Pancreas (tissue), 10 donors: ENCODE measurements around the gene SND1. TPM values are rescaled to one million over a fixed set of nuclear protein-coding genes. Genes with fewer than 3 reads are reported as not detected.

Source experiments
- ATAC-seq, 4 donors: fragments of 200-7000 bp; cut with Tn5 transposase; one replicate each; pipeline versions ENCODE4 v1.8.0 to v1.9.1; 2020; ENCODE audit warnings: mild to moderate bottlenecking in 4 of 4, moderate library complexity in 4 of 4
- DNase-seq, 6 donors: peaks; one replicate each; pipeline ENCODE4 v3.0.0-alpha.2; 2020
- FAIRE-seq: peaks from 2 replicates; lab custom pipeline; 2012; peaks lifted over from hg19 to GRCh38; lab: Jason Lieb, UNC
- H3K27ac ChIP-seq, 4 donors: fragments of 200-600 bp; sonication (generic); 1 replicate in 3 of 4; 2 replicates in 1 of 4; pipeline versions ENCODE4 v1.5.0 to v1.8.0; 2020
- H3K27me3 ChIP-seq, 4 donors: fragments of 200-600 bp; one replicate each; pipeline ENCODE4 v1.8.0; 2021
- H3K36me3 ChIP-seq, 3 donors: fragments of 200-600 bp; sonication (generic) in 1 of 3; one replicate each; pipeline versions ENCODE4 v1.5.0 to v1.8.0; 2020 to 2021
- H3K4me1 ChIP-seq, 3 donors: fragments of 200-600 bp; one replicate each; pipeline ENCODE4 v1.8.0; 2021
- H3K4me3 ChIP-seq, 4 donors: fragments of 200-600 bp; sonication (generic) in 2 of 4; one replicate each; pipeline versions ENCODE4 v1.5.0 to v1.8.0; 2020 to 2021
- H3K9me3 ChIP-seq, 4 donors: fragments of 200-600 bp; one replicate each; pipeline ENCODE4 v1.8.0; 2021
- WGBS, 2 donors: extraction: QIAGEN DNeasy Blood & Tissue Kit; methylation state at CpG; one replicate each; pipeline ENCODE4 v1.1.7; 2013; 5-methylcytosine and 5-hydroxymethylcytosine counted together
- intact Hi-C, 3 donors: fragments of 100-400 bp; cut with DNase I; formaldehyde crosslinking; loops; one replicate each; pipeline versions ENCODE4 v1.11.1 to v1.14.2; 2022
- polyA plus RNA-seq, 2 donors: library from polyadenylated mRNA; stranded (reverse); fragments of 200-250 nt; gene quantifications; one replicate each; pipeline ENCODE4 v1.2.3, GENCODE V29; 2013
- total RNA-seq, 6 donors: library from RNA; stranded (reverse); fragmentation: NEBNext Ultra II Directional in 4 of 6; extraction: Animal tissue kit (Norgen Biotek cat#: 25700) in 4 of 6; gene quantifications; one replicate each; pipeline versions ENCODE4 v1.2.1 to v1.2.4, GENCODE V29; 2021 to 2023
- TF ChIP-seq, protein P1 (sequence below), 4 donors: fragments of 200-600 bp; sonication (generic) in 3 of 4; IDR thresholded peaks; one replicate each; pipeline versions ENCODE4 v1.5.0 to v1.8.0; 2021; ENCODE audit warnings: antibody characterized with exemption in 4 of 4
- donor health status: healthy with polysubstance abuse.
- donor health status: DM: no; HTN: no; CAD: no; lungs with moderate emphysema.
- donor health status: DM: no; HTN: no; CAD: no.
- donor health status: control.
- donor health status: control.
- donor health status: Bipolar disorder and iron deficiency.
- donor health status: DM: yes; HTN: yes; CAD: no.
- donor health status: DM: no; HTN: no; CAD: no.
- donor health status: DM: no; HTN: no; CAD: no.
- donor health status: DM: yes; HTN: yes; CAD: no.

SND1 gene
- total and polyA plus RNA-seq, 8 donors, result 84.1 to 308 (median 225) TPM

DNA sequence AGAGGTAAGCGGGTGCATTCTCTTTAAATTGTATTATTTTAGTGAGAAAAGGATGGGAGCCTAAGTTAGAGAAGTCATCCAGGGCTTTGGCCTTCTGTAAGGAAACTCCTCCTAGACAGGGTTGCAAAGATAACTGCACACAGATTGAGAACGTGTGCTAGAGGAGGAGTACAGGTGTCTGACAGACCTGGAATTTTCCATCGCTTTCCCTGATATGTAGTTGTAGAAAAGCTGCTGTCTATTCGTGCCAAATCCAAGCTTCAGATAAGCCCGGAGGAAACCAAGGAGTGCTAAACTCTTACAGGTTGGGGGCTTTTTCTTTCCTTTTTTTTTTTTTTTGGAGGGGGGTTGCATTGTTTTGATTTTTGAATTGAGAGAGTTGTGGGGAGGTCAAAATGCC lies 356.1 kb downstream of the SND1 start:
- ATAC-seq (no peak), DNase-seq (no peak), FAIRE-seq (no peak)
- no peaks in the 10 kb centered on the region for H3K27me3 ChIP-seq
- H3K27ac ChIP-seq, result no peak overlapping the region
- intact Hi-C loops, result no loop called here
- 49 to 58% methylated on average over 5 of the region's 5 CpGs for WGBS, 2 donors
- H3K4me3 ChIP-seq, result no peak overlapping the region
- peaks cover 8 to 37% (median 15%) of the 10 kb centered on the region in 3 donors for H3K4me1 ChIP-seq
- no peaks in the 10 kb centered on the region for H3K9me3 ChIP-seq
- no peaks in the 10 kb centered on the region for H3K36me3 ChIP-seq
- TF ChIP-seq, protein P1, sequence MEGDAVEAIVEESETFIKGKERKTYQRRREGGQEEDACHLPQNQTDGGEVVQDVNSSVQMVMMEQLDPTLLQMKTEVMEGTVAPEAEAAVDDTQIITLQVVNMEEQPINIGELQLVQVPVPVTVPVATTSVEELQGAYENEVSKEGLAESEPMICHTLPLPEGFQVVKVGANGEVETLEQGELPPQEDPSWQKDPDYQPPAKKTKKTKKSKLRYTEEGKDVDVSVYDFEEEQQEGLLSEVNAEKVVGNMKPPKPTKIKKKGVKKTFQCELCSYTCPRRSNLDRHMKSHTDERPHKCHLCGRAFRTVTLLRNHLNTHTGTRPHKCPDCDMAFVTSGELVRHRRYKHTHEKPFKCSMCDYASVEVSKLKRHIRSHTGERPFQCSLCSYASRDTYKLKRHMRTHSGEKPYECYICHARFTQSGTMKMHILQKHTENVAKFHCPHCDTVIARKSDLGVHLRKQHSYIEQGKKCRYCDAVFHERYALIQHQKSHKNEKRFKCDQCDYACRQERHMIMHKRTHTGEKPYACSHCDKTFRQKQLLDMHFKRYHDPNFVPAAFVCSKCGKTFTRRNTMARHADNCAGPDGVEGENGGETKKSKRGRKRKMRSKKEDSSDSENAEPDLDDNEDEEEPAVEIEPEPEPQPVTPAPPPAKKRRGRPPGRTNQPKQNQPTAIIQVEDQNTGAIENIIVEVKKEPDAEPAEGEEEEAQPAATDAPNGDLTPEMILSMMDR (IDR thresholded peaks at IDR 0.05), result no peak

DNA sequence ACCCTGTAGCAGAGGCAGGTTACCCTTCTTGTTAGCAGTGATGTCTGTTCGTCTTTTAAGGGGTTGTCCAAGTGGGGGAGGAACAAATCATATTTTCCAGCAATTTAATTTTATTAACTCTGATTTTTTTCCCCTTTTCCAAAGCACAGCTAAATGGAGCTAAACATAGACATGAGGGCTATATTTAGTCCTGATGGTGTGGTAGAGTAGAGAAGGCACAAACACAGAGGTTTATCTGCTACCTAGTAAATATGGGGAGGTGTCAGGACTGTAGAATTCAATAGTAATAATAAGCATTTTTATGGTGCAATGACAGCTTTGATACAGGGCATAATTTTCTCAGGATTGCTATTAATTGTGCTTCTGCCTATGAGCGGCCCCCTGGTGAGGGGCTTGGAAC lies 356.8 kb downstream of the SND1 start:
- FAIRE-seq, result no peak
- intact Hi-C loops, result no loop called here
- TF ChIP-seq, protein P1 (IDR thresholded peaks at IDR 0.05), result no peak
- H3K27me3 ChIP-seq, result no peaks in the 10 kb centered on the region
- H3K4me1 ChIP-seq, result peaks cover 8 to 31% (median 15%) of the 10 kb centered on the region in 3 donors
- no peak overlapping the region for H3K27ac ChIP-seq
- DNase-seq, result no peak
- H3K9me3 ChIP-seq, result no peaks in the 10 kb centered on the region
- WGBS, 2 donors, result 91 to 100% methylated on average over 2 of the region's 2 CpGs
- no peak overlapping the region for H3K4me3 ChIP-seq
- no peak for ATAC-seq
- no peaks in the 10 kb centered on the region for H3K36me3 ChIP-seq

DNA sequence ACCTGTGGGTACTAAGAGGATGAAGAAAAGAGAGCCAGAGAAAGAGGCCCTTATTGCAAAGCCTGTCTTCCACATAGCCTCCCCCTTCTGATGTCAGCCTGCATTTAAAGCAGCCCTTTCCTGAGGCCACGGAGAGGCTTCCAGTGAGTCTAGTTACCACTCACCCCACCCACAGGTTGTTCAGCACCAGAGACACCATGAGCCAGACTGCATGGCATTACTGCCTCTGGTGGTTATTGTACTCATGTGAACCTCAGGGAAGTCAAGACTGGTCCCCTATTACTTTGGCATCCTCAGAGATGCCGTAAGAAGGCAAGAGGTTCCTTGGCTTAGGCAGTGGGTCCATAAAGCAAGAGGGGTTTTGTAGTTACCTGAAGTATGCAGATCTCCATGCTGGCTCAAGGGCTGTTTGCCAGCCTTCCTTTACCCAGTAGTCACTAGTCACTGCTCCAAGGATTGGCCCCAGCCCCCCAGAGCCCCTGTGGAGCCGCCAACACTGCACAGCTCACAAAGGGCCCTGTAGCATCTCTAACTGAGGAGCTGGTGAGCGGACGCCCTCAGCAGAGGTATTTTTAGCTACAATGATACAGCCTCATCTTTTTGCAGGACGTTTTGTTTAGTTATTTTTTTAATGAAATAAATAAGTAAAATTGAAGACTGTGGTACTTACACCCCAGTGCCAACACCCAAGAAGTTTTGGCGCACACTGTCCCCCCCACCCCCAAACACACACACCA lies 358.6 kb downstream of the SND1 start:
- Histone ChIP-seq H3K27me3 (no peaks in the 10 kb centered on the region), H3K4me1 (peaks cover under 1 to 14% (median 13%) of the 10 kb centered on the region in 3 donors), H3K9me3 (no peaks in the 10 kb centered on the region), H3K27ac (no peak overlapping the region), H3K36me3 (no peaks in the 10 kb centered on the region), H3K4me3 (no peak overlapping the region)
- FAIRE-seq, result no peak
- intact Hi-C loops, result no loop called here
- no peak for DNase-seq
- 83 to 85% methylated on average over 7 of the region's 7 CpGs for WGBS, 2 donors
- ATAC-seq, result peak in 1 of 4 donors; percentile 12
- TF ChIP-seq, protein P1 (IDR thresholded peaks at IDR 0.05), result no peak

DNA sequence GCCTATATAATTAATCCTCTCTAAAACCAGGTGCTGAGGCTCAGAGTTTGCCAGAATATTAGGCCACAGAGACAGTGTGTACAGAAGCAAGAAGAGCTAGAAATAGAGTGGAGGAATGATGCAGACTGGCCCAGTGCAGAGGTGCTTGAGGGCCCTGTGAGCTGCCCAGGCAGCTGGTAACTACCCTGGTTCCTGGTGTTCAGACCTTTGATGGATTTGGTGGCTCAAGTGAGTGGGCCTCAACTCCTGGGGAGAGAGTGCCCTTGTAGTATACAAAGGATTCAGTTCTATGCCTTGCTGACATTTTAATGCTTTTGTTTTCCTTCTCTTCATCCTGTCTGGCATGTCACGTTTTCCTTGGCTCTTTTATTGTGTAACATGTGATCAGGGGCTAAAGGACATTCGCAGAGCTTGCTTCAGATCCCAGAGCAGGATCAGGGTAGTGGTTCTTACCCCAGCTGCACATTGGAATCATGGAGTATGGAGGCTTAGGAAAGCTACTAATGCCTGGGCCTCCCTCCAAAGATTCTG lies 359.2 kb downstream of the SND1 start:
- H3K4me3 ChIP-seq, result no peak overlapping the region
- H3K36me3 ChIP-seq, result no peaks in the 10 kb centered on the region
- ATAC-seq (no peak), DNase-seq (no peak), FAIRE-seq (no peak)
- H3K9me3 ChIP-seq, result no peaks in the 10 kb centered on the region
- TF ChIP-seq, protein P1 (IDR thresholded peaks at IDR 0.05), result no peak
- intact Hi-C loops, result no loop called here
- H3K4me1 ChIP-seq, result peaks cover 0 to 9% (median 8%) of the 10 kb centered on the region in 3 donors
- no peak overlapping the region for H3K27ac ChIP-seq
- no peaks in the 10 kb centered on the region for H3K27me3 ChIP-seq
- 35 to 43% methylated on average over 2 of the region's 2 CpGs for WGBS, 2 donors

DNA sequence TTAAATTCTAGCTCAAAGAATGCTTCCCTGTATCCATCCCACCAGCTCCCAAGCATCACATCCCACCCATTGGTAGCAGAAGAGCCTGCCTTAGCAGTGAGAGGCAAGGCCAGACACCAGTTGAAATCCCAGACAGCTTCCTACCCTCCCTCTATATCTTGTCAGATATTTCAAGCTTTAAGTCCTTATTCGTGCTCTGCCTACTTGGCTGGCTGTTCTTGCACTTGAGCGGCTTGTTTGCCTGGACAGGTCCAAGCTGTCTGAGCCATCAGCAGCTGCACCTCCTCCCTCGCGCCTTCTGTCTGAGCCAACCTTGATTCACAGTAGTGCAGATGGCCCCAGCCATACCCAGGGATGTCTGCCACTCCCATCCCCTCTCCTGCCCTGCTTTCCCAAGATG lies 362.8 kb downstream of the SND1 start:
- intact Hi-C loops, result no loop called here
- no peaks in the 10 kb centered on the region for H3K36me3 ChIP-seq
- DNase-seq, result no peak
- H3K27ac ChIP-seq, result no peak overlapping the region
- no peak for ATAC-seq
- no peak for FAIRE-seq
- TF ChIP-seq, protein P1 (IDR thresholded peaks at IDR 0.05), result no peak
- H3K4me1 ChIP-seq, result peaks cover 8 to 11% (median 9%) of the 10 kb centered on the region in 3 donors
- no peaks in the 10 kb centered on the region for H3K27me3 ChIP-seq
- no peaks in the 10 kb centered on the region for H3K9me3 ChIP-seq
- WGBS, 2 donors, result 67 to 73% methylated on average over 4 of the region's 4 CpGs
- no peak overlapping the region for H3K4me3 ChIP-seq
